Medulla oblongata (tissue), 1 donor: ENCODE data around the gene LPAR6.

Experiments used
- DNase-seq: peaks from one replicate; pipeline ENCODE4 v3.0.0-alpha.2; 2015; ENCODE audit errors: extremely low spot score

The LPAR6 gene

GRCh38 chr13:48415516-48415915 is 2.6 kb upstream of the LPAR6 start:
- no peak for DNase-seq

- DNase-seq, result no peak
These were observed 1.6 kb upstream of the LPAR6 start for GRCh38 chr13:48414501-48414900.

GRCh38 chr13:48411841-48412531 is 927 bp downstream of the LPAR6 start:
- DNase-seq, result peak; percentile 50

GRCh38 chr13:48411147-48411794 is 1.6 kb downstream of the LPAR6 start:
- peak; percentile 38 for DNase-seq

GRCh38 chr13:48410199-48410598 is 2.7 kb downstream of the LPAR6 start:
- DNase-seq, result peak; percentile 22

- no peak for DNase-seq
These were observed 7.0 kb downstream of the LPAR6 start for GRCh38 chr13:48405875-48406274.

- no peak for DNase-seq
These were observed 8.0 kb downstream of the LPAR6 start for GRCh38 chr13:48404952-48405351.

GRCh38 chr13:48403913-48404312 is 9.0 kb downstream of the LPAR6 start:
- peak; percentile 52 for DNase-seq

GRCh38 chr13:48403151-48403631 is 9.7 kb downstream of the LPAR6 start:
- DNase-seq, result peak; percentile 12

- DNase-seq, result no peak
These were observed 10.5 kb downstream of the LPAR6 start for GRCh38 chr13:48402325-48402932.

GRCh38 chr13:48401480-48401879 is 11.4 kb downstream of the LPAR6 start:
- peak; percentile 6 for DNase-seq

- DNase-seq, result peak; percentile 33
These were observed 12.0 kb downstream of the LPAR6 start for GRCh38 chr13:48400850-48401291.

GRCh38 chr13:48400090-48400694 is 12.7 kb downstream of the LPAR6 start:
- DNase-seq, result no peak

GRCh38 chr13:48398450-48399095 is 14.3 kb downstream of the LPAR6 start:
- no peak for DNase-seq

GRCh38 chr13:48397744-48398143 is 15.2 kb downstream of the LPAR6 start:
- DNase-seq, result no peak

- DNase-seq, result no peak
These were observed 19.2 kb downstream of the LPAR6 start for GRCh38 chr13:48393698-48394085.

GRCh38 chr13:48393030-48393697 is 19.7 kb downstream of the LPAR6 start:
- no peak for DNase-seq

- no peak for DNase-seq
These were observed 21.7 kb downstream of the LPAR6 start for GRCh38 chr13:48391257-48391656.

GRCh38 chr13:48386816-48387215 is 26.1 kb downstream of the LPAR6 start:
- DNase-seq, result no peak

- DNase-seq, result no peak
These were observed 29.5 kb downstream of the LPAR6 start for GRCh38 chr13:48383384-48383783.

- DNase-seq, result no peak
These were observed 32.3 kb downstream of the LPAR6 start for GRCh38 chr13:48380581-48380980.
